Endothelial cell of umbilical vein (primary cell): ENCODE measurements around the gene GAS2L2.

Experiments used
- JUN ChIP-seq: IDR thresholded peaks from 2 replicates; pipeline ENCODE4 v1.6.1; 2011; ENCODE audit warnings: borderline replicate concordance, low read depth; ENCODE audit not compliant: insufficient read length, insufficient read depth
- POLR2A ChIP-seq: IDR thresholded peaks from 2 replicates; pipeline ENCODE4 v1.6.1; 2012; ENCODE audit warnings: low read depth, mild to moderate bottlenecking, control low read depth, low read length
- TF ChIP-seq, protein P1 (sequence below), 2 donors: IDR thresholded peaks; 1 replicate in 1 of 2; 2 replicates in 1 of 2; pipeline ENCODE4 v1.5.1; 2011; ENCODE audit warnings: low read length in 2 of 2, mild to moderate bottlenecking in 2 of 2, moderate library complexity in 2 of 2, control low read depth in 1 of 2, inconsistent platforms in 1 of 2, low read depth in 1 of 2; ENCODE audit not compliant: insufficient read depth in 1 of 2; ENCODE audit errors: extremely low read depth in 1 of 2

GRCh38 chr17:35775039-35775438 is 22.0 kb upstream of the GAS2L2 start:
- TF ChIP-seq, protein P1, sequence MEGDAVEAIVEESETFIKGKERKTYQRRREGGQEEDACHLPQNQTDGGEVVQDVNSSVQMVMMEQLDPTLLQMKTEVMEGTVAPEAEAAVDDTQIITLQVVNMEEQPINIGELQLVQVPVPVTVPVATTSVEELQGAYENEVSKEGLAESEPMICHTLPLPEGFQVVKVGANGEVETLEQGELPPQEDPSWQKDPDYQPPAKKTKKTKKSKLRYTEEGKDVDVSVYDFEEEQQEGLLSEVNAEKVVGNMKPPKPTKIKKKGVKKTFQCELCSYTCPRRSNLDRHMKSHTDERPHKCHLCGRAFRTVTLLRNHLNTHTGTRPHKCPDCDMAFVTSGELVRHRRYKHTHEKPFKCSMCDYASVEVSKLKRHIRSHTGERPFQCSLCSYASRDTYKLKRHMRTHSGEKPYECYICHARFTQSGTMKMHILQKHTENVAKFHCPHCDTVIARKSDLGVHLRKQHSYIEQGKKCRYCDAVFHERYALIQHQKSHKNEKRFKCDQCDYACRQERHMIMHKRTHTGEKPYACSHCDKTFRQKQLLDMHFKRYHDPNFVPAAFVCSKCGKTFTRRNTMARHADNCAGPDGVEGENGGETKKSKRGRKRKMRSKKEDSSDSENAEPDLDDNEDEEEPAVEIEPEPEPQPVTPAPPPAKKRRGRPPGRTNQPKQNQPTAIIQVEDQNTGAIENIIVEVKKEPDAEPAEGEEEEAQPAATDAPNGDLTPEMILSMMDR (IDR thresholded peaks at IDR 0.05; ENCODE audit: extremely low read depth in 1 of 2, insufficient read depth in 1 of 2, low read depth in 1 of 2, low read length in 2 of 2), result no peak
- TF ChIP-seq POLR2A, result no peak
- TF ChIP-seq JUN, result no peak
